Suprapubic skin (tissue), 3 donors: Measurements from ENCODE around the gene NAALADL2.

Experiments used
- CTCF ChIP-seq, 2 donors: fragments of 200-600 bp in 1 of 2; fragments of 450-650 bp in 1 of 2; sonication (generic) in 1 of 2; IDR thresholded peaks; one replicate each; pipeline ENCODE4 v1.5.1; 2016 to 2019; ENCODE audit warnings: antibody characterized with exemption in 2 of 2, mild to moderate bottlenecking in 1 of 2, moderate library complexity in 1 of 2
- POLR2A ChIP-seq, 2 donors: fragments of 450-650 bp; IDR thresholded peaks; one replicate each; pipeline ENCODE4 v1.6.1; 2017; ENCODE audit warnings: antibody characterized with exemption in 2 of 2, mild to moderate bottlenecking in 2 of 2, moderate library complexity in 2 of 2

GRCh38 chr3:175316799-175317198 lies 457.7 kb downstream of the NAALADL2 start:
- TF ChIP-seq POLR2A (IDR thresholded peaks at IDR 0.05): no peak
- no peak for TF ChIP-seq CTCF (IDR thresholded peaks at IDR 0.05)
